Body of pancreas (tissue), 4 donors: ENCODE measurements around the gene PAPOLA.

Source experiments
- CTCF ChIP-seq, 7 experiments: fragments of 450-650 bp in 4 of 7; fragments of 200-600 bp in 3 of 7; sonication (generic) in 3 of 7; IDR thresholded peaks; one replicate each; pipeline ENCODE4 v1.5.1; 2016 to 2019; ENCODE audit warnings: antibody characterized with exemption in 7 of 7
- POLR2A ChIP-seq, 3 donors: fragments of 450-650 bp; IDR thresholded peaks; one replicate each; pipeline ENCODE4 v1.6.1; 2016; ENCODE audit warnings: antibody characterized with exemption in 3 of 3, mild to moderate bottlenecking in 2 of 3

- peak in 6 of 7 experiments; percentile 9 to 43 (median 36) for TF ChIP-seq CTCF (IDR thresholded peaks at IDR 0.05)
- TF ChIP-seq POLR2A (IDR thresholded peaks at IDR 0.05): peak; percentile 78 to 94 (median 90)
Observed at GRCh38 chr14:96501740-96502620, at the start of gene PAPOLA.
